HL-60 (cell line): Measurements from ENCODE around the gene FCHSD2.

Experiments used
- CTCF ChIP-seq: IDR thresholded peaks from one replicate; pipeline ENCODE4 v1.5.1; 2011; ENCODE audit warnings: low read length, control low read depth, inconsistent platforms; ENCODE audit not compliant: insufficient read depth
- POLR2AphosphoS5 ChIP-seq: IDR thresholded peaks from 2 replicates; pipeline ENCODE4 v1.6.1; 2012; ENCODE audit warnings: low read depth

GRCh38 chr11:72842126-72842525 lies 300.0 kb downstream of the FCHSD2 start:
- no peak for TF ChIP-seq POLR2AphosphoS5
- no peak for TF ChIP-seq CTCF
